ENCODE data around the gene IL12RB1.

DNA sequence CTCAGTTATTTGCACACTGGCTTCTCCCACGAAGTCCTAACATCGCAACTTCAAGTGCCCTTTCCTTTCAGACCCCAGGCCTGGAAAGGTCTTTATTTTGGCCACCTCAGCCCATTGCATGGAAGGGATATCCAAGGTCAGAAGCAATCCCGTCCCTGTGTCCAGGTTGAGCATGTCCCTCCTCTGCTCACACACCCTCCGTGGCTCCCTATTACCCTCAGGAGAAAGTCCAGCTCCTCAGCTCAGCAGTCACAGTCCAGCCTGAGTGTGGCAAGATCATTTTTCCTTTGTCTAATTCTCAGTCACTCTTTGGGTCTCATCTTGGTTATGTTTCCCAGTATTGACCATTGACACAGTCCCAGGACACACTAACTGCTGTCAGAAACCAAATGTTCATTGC is 59.6 kb downstream of the IL12RB1 start:
- TF ChIP-seq POLR2A (IDR thresholded peaks at IDR 0.05; ENCODE audit: low read depth, low read length) = no peak
- TF ChIP-seq BRCA1 (IDR thresholded peaks at IDR 0.05; ENCODE audit: low read depth, low read length) = no peak
- TF ChIP-seq MTA3 (IDR thresholded peaks at IDR 0.05; ENCODE audit: borderline replicate concordance, low read length) = no peak
- TF ChIP-seq RCOR1 (conservative IDR thresholded peaks at IDR 0.05; ENCODE audit: low read depth, low read length) = no peak
- TF ChIP-seq, protein P1, sequence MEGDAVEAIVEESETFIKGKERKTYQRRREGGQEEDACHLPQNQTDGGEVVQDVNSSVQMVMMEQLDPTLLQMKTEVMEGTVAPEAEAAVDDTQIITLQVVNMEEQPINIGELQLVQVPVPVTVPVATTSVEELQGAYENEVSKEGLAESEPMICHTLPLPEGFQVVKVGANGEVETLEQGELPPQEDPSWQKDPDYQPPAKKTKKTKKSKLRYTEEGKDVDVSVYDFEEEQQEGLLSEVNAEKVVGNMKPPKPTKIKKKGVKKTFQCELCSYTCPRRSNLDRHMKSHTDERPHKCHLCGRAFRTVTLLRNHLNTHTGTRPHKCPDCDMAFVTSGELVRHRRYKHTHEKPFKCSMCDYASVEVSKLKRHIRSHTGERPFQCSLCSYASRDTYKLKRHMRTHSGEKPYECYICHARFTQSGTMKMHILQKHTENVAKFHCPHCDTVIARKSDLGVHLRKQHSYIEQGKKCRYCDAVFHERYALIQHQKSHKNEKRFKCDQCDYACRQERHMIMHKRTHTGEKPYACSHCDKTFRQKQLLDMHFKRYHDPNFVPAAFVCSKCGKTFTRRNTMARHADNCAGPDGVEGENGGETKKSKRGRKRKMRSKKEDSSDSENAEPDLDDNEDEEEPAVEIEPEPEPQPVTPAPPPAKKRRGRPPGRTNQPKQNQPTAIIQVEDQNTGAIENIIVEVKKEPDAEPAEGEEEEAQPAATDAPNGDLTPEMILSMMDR (IDR thresholded peaks at IDR 0.05 in 2 of 3, conservative IDR thresholded peaks at IDR 0.05 in 1 of 3; ENCODE audit: control insufficient read depth in 2 of 3, extremely low read depth in 1 of 3, insufficient read depth in 1 of 3, low read depth in 3 of 3, low read length in 3 of 3) = no peak
- no peak for TF ChIP-seq EZH2 (IDR thresholded peaks at IDR 0.05; ENCODE audit: borderline replicate concordance, control insufficient read depth, low read depth, low read length)
- no peak for TF ChIP-seq SIX5 (IDR thresholded peaks at IDR 0.05; ENCODE audit: low read depth, low read length, severe bottlenecking)
- no peak for TF ChIP-seq CEBPB (IDR thresholded peaks at IDR 0.05; ENCODE audit: borderline replicate concordance in 1 of 2, low read depth in 2 of 2, low read length in 2 of 2)
- no peak for TF ChIP-seq SIN3A (IDR thresholded peaks at IDR 0.05; ENCODE audit: low read depth, low read length)

Data from GM12878 (cell line).